Measurements from ENCODE around the gene PCDHGB4.
A peak's percentile ranks its signal among the peaks of the same experiment; 100 is the strongest.
"Not testable (repeated sequence)": the region's sequence is repeated elsewhere in the genome, so short reads cannot be mapped to it uniquely, and the experiment has no call there.

The PCDHGB4 gene

DNA sequence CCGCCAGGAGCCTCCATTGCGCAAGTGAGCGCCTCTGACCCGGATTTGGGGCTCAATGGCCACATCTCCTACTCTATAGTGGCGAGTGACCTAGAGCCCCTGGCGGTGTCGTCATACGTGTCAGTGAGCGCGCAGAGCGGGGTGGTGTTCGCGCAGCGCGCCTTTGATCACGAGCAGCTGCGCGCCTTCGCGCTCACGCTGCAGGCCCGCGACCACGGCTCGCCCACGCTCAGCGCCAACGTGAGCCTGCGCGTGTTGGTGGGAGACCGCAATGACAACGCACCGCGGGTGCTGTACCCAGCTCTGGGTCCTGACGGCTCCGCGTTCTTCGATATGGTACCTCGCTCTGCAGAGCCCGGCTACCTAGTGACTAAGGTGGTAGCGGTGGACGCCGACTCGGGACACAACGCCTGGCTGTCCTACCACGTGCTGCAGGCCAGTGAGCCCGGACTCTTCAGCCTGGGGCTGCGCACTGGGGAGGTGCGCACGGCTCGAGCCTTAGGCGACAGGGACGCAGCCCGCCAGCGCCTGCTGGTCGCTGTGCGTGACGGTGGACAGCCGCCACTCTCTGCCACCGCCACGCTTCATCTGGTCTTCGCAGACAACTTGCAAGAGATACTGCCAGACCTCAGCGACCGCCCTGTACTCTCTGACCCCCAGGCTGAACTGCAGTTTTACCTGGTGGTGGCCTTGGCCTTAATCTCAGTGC lies 22.3 kb downstream of the PCDHGB4 start:
- TF ChIP-seq, protein P1, sequence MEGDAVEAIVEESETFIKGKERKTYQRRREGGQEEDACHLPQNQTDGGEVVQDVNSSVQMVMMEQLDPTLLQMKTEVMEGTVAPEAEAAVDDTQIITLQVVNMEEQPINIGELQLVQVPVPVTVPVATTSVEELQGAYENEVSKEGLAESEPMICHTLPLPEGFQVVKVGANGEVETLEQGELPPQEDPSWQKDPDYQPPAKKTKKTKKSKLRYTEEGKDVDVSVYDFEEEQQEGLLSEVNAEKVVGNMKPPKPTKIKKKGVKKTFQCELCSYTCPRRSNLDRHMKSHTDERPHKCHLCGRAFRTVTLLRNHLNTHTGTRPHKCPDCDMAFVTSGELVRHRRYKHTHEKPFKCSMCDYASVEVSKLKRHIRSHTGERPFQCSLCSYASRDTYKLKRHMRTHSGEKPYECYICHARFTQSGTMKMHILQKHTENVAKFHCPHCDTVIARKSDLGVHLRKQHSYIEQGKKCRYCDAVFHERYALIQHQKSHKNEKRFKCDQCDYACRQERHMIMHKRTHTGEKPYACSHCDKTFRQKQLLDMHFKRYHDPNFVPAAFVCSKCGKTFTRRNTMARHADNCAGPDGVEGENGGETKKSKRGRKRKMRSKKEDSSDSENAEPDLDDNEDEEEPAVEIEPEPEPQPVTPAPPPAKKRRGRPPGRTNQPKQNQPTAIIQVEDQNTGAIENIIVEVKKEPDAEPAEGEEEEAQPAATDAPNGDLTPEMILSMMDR (IDR thresholded peaks at IDR 0.05; ENCODE audit: low read length, missing control alignments): no peak
- no peak for DNase-seq (ENCODE audit: low read depth)
- H3K4me3 ChIP-seq (replicated peaks; ENCODE audit: low read depth, low read length): no peak overlapping the region

DNA sequence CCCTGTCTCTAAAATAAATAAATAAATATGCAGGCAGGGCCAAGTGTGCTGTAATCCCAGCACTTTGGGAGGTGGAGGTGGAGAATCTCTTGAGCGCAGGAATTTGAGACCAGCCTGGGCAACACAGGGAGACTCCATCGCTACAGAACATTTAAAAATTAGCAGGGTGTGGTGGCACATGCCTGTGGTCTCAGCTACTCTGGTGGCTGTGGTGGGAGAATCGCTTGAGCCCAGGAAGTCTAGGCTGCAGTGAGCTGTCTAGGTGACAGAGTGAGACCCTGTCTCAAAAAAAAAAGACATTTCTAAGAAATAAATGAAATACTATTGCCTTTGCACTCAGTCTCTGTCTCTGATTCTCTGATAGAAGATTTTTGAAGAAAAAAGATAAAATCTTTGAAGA lies 24.1 kb downstream of the PCDHGB4 start:
- DNase-seq (ENCODE audit: low read depth): no peak
- no peak overlapping the region for H3K4me3 ChIP-seq (replicated peaks; ENCODE audit: low read depth, low read length)
- TF ChIP-seq, protein P1 (IDR thresholded peaks at IDR 0.05; ENCODE audit: low read length, missing control alignments): no peak

DNA sequence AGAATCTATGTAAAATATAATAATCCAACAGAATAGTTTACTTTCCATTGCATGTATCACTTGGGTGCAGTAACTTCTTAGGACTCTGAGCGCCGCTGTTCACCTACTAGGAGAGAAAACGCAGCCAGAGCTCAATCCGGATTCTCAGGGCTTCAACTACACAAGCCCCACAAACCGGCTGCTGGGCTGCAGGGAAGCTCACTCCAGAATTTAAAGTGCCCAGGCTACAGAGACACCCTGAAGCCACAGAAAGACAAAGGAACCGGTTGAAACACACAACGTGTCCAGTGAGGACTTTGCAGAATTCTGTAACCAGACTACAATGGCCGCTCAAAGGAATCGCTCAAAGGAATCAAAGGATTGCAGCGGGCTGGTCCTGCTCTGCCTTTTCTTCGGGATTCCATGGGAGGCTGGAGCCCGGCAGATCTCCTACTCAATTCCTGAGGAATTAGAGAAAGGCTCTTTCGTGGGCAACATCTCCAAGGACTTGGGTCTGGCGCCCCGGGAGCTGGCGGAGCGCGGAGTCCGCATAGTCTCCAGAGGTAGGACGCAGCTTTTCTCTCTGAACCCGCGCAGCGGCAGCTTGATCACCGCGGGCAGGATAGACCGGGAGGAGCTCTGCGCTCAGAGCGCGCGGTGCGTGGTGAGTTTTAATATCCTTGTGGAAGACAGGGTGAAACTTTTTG lies 25.5 kb downstream of the PCDHGB4 start, which contains the start of gene PCDHGA10:
PCDHGA10 (plus strand) TSS at position 134 of the 686 bp plus-strand sequence; CDS start at position 323, 189 bp downstream.
- peak; percentile 84 for DNase-seq (ENCODE audit: low read depth)
- TF ChIP-seq, protein P1 (IDR thresholded peaks at IDR 0.05; ENCODE audit: low read length, missing control alignments): peak; percentile 75
- H3K4me3 ChIP-seq (replicated peaks; ENCODE audit: low read depth, low read length): peak within 1 kb of the TSS; percentile 58

DNA sequence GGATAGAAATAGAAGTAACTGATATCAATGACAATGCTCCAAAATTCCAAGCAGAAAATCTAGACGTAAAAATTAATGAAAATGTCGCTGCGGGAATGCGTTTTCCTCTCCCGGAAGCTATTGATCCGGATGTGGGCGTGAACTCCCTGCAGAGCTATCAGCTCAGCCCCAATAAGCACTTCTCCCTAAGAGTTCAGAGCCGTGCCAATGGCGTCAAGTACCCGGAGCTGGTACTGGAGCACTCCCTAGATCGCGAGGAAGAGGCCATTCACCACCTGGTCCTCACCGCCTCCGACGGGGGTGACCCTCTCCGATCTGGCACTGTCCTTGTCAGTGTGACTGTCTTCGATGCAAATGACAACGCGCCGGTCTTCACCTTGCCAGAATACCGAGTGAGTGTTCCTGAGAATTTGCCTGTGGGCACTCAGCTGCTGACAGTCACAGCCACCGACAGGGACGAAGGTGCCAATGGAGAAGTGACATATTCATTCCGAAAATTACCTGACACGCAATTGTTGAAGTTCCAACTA lies 26.1 kb downstream of the PCDHGB4 start:
- peak overlapping the region; percentile 58 for H3K4me3 ChIP-seq (replicated peaks; ENCODE audit: low read depth, low read length)
- TF ChIP-seq, protein P1 (IDR thresholded peaks at IDR 0.05; ENCODE audit: low read length, missing control alignments): no peak
- no peak for DNase-seq (ENCODE audit: low read depth)

DNA sequence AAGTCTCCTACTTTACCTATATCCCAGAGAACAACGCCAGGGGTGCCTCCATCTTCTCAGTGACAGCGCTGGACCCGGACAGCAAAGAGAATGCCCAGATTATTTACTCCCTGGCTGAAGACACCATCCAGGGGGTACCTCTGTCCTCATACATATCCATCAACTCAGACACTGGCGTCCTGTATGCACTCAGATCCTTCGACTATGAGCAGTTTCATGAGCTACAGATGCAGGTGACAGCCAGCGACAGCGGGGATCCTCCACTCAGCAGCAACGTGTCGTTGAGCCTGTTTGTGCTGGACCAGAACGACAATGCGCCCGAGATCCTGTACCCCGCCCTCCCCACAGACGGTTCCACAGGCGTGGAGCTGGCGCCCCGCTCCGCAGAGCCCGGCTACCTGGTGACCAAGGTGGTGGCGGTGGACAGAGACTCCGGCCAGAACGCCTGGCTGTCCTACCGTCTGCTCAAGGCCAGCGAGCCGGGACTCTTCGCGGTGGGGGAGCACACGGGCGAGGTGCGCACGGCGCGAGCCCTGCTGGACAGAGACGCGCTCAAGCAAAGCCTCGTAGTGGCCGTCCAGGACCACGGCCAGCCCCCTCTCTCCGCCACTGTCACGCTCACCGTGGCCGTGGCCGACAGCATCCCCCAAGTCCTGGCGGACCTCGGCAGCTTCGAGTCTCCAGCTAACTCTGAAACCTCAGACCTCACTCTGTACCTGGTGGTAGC lies 27.2 kb downstream of the PCDHGB4 start:
- DNase-seq (ENCODE audit: low read depth); H3K4me3 ChIP-seq (replicated peaks; ENCODE audit: low read depth, low read length): not testable (repeated sequence)

DNA sequence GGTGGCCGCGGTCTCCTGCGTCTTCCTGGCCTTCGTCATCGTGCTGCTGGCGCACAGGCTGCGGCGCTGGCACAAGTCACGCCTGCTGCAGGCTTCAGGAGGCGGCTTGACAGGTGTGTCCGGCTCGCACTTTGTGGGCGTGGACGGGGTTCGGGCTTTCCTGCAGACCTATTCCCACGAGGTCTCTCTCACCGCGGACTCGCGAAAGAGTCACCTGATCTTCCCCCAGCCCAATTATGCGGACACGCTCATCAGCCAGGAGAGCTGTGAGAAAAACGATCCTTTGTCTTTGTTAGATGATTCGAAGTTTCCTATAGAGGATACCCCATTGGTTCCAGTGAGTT lies 27.7 kb downstream of the PCDHGB4 start:
- not testable (repeated sequence) for H3K4me3 ChIP-seq (replicated peaks; ENCODE audit: low read depth, low read length); DNase-seq (ENCODE audit: low read depth)

DNA sequence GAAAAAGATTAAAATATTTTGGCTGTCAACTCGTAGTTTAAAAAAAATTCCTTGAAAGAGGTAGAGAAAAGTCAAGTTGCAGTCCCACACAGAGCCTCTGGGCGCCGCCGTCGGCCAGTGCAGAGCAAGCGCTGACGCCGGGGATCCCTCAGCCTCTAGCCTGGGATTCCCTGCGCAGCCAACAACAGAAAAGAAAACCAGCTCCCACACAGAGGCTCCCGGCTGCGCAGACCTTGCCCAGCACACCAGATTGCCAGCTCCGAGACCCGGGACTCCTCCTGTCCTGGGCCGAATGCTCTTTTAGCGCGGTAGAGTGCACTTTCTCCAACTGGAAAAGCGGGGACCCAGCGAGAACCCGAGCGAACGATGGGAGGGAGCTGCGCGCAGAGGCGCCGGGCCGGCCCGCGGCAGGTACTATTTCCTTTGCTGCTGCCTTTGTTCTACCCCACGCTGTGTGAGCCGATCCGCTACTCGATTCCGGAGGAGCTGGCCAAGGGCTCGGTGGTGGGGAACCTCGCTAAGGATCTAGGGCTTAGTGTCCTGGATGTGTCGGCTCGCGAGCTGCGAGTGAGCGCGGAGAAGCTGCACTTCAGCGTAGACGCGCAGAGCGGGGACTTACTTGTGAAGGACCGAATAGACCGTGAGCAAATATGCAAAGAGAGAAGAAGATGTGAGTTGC lies 30.1 kb downstream of the PCDHGB4 start, which contains the start of gene PCDHGB7:
PCDHGB7 (plus strand) TSS at position 184 of the 679 bp plus-strand sequence; CDS start at position 367, 183 bp downstream.
- H3K4me3 ChIP-seq (replicated peaks; ENCODE audit: low read depth, low read length): peak within 1 kb of the TSS; percentile 55

More for the DNA sequence above, 30.1 kb downstream of the PCDHGB4 start, which contains the start of gene PCDHGB7:
- DNase-seq (ENCODE audit: low read depth): peak; percentile 91
- TF ChIP-seq, protein P1 (IDR thresholded peaks at IDR 0.05; ENCODE audit: low read length, missing control alignments): peak; percentile 81

All from fibroblast of pulmonary artery (primary cell).